GM19239 (cell line): Measurements from ENCODE around the gene KIF3B.
"Not testable (repeated sequence)": the region's sequence is repeated elsewhere in the genome, so short reads cannot be mapped to it uniquely, and the experiment has no call there.

ENCODE experiments used
- DNase-seq: peaks from one replicate; pipeline ENCODE4 v3.0.0; 2011; ENCODE audit warnings: low spot score; ENCODE audit not compliant: insufficient read length
- FAIRE-seq: peaks from 2 replicates; lab custom pipeline; 2011; peaks lifted over from hg19 to GRCh38; lab: Jason Lieb, UNC

Gene KIF3B

GRCh38 chr20:32370897-32371296 lies 93.4 kb downstream of the KIF3B start:
- FAIRE-seq (no peak), DNase-seq (no peak)

- FAIRE-seq (no peak), DNase-seq (no peak)
Measured at GRCh38 chr20:32378461-32378860, 101.0 kb downstream of the KIF3B start.

DNA sequence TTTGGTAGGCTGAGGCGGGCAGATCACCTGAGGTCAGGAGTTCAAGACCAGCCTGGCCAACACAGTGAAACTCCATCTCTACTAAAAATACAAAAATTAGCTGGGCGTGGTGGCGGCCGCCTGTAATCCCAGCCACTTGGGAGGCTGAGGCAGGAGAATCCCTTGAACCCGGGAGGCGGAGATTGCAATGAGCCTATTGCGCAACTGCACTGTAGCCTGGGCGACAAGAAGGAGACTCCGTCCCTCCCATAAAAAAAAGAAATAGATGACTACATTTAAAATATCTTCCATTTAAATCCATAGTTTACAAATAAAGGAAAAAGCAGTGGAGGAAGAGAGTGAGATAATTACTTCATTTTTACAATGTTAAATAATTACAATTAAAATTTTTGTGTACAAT lies 102.6 kb downstream of the KIF3B start:
- DNase-seq, FAIRE-seq: not testable (repeated sequence)

DNA sequence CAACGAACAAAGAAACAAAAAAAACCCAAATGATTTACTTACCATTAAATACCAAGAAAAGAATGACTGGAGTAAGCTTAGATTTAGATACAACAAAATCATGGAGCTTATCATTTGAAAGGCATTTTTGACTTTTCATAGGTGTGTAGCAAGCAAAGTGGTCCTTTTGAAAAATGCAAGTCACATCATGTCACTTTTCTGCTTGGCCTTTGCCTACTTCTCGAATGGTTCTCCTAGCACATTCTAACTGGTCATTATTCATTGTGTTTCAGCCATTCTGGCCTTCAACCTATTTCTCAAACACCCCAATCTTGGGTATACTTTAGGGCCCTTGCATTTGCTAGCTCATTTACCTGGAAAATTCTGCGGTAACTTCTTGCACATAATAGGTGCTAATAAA lies 103.3 kb downstream of the KIF3B start:
- no peak for DNase-seq
- FAIRE-seq: no peak

DNA sequence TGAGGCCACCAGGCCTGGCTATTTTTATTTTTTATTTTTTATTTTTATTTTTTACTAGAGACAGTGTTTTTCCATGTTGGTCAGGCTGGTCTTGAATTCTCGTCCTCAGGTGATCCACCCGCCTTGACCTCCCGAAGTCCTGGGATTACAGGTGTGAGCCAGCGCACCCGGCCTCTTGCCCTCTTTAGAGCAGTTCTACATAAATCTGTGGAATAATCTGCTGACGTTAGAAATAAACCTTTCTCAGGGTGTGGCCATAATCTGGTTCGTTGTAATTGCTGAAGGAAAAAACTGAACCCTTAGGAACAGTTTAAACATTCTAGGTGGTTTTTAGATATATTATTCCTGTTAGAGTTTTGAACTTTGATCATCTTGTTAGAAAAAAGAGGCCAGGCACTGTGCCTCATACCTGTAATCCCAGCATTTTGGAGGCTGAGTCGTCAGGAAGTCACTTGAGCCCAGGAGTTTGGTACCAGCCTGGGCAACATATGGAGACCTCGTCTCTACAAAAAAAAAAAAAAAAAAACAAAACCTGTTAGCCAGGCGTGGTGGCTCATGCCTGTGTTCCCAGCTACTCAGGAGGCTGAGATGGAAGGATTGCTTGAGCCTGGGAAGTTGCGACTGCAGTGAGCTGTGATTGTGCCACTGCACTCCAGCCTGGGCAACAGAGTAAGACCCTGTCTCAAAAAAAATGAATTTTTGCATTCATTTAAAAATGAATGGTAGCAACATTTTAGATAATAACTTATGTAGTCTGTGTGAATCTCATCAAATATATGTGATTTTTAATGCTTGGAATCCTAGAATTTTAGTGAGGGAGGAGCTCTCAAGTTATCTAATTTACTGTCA lies 104.9 kb downstream of the KIF3B start:
- DNase-seq (no peak), FAIRE-seq (no peak)

DNA sequence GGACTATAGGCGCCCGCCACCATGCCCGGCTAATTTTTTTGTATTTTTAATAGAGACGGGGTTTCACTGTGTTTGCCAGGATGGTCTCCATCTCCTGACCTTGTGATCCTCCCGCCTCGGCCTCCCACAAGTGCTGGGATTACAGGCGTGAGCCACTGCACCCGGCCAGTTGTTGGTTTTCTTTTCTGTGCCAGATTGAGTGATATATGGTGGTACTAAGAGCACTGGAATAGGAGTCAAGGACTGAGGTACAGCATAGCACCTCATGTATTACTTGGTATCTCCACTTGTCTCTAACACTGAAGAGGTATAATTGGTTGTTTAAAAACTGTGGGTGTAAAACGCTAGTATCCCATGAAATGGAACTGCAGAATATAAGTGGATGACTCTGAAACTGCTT lies 106.0 kb downstream of the KIF3B start:
- DNase-seq, FAIRE-seq: not testable (repeated sequence)
